WTC11 (cell line): Measurements from ENCODE around the gene KRT8. TPM values are rescaled to one million over a fixed set of nuclear protein-coding genes. Genes with fewer than 3 reads are reported as not detected.

Experiments used
- ATAC-seq: fragments of 200-7000 bp; cut with Tn5 transposase; 2 replicates; pipeline ENCODE4 v1.10.0; 2021; ENCODE audit warnings: mild to moderate bottlenecking, moderate library complexity
- CTCF ChIA-PET: fragments of 300-600 bp; sonication (Branson Sonifier 250); formaldehyde crosslinking; loops from one replicate; lab custom pipeline; 2021; ENCODE audit warnings: antibody characterized with exemption; lab: Charles Lee
- POLR2A ChIA-PET: fragments of 350-600 bp; sonication (Branson Sonifier 250); formaldehyde crosslinking; loops from one replicate; lab custom pipeline; 2021; ENCODE audit warnings: antibody characterized with exemption; lab: Charles Lee
- DNase-seq: peaks from one replicate; pipeline ENCODE4 v3.0.0; 2021; ENCODE audit warnings: low spot score
- H3K27ac Mint-ChIP-seq: 2 replicates; pipeline ENCODE4 v1.8.0; 2021; ENCODE audit warnings: mixed read lengths
- H3K27me3 Mint-ChIP-seq: 2 replicates; pipeline ENCODE4 v1.8.0; 2021; ENCODE audit warnings: low read depth, mild to moderate bottlenecking, moderate library complexity, mixed read lengths
- H3K36me3 Mint-ChIP-seq: 2 replicates; pipeline ENCODE4 v1.8.0; 2021; ENCODE audit warnings: mixed read lengths
- H3K4me1 Mint-ChIP-seq: 2 replicates; pipeline ENCODE4 v1.8.0; 2022; ENCODE audit warnings: mixed read lengths
- H3K4me3 Mint-ChIP-seq: 2 replicates; pipeline ENCODE4 v1.8.0; 2021; ENCODE audit warnings: mild to moderate bottlenecking, moderate library complexity, mixed read lengths
- H3K9me3 Mint-ChIP-seq: 2 replicates; pipeline ENCODE4 v1.8.0; 2021; ENCODE audit warnings: mixed read lengths
- FOXK1 ChIP-seq: sonication (generic); formaldehyde crosslinking; IDR thresholded peaks from 2 replicates; pipeline ENCODE4 v1.8.0; 2022; ENCODE audit warnings: mild to moderate bottlenecking, moderate library complexity, missing genetic modification reagents
- NFE2L1 ChIP-seq: sonication (generic); formaldehyde crosslinking; IDR thresholded peaks from 2 replicates; pipeline ENCODE4 v1.8.1; 2023; ENCODE audit warnings: missing genetic modification reagents
- NR3C1 ChIP-seq: sonication (generic); formaldehyde crosslinking; conservative IDR thresholded peaks from 2 replicates; pipeline ENCODE4 v1.8.1; 2023; ENCODE audit warnings: low read depth, mild to moderate bottlenecking, missing genetic modification reagents
- OVOL2 ChIP-seq: fragments of 250-450 bp; sonication (Bioruptor Pico); IDR thresholded peaks from 2 replicates; pipeline ENCODE4 v1.9.0; 2021; ENCODE audit warnings: mild to moderate bottlenecking, borderline replicate concordance
- RELA ChIP-seq: sonication (generic); formaldehyde crosslinking; IDR thresholded peaks from 2 replicates; pipeline ENCODE4 v1.8.1; 2022; ENCODE audit warnings: missing genetic modification reagents, mild to moderate bottlenecking, borderline replicate concordance
- SMAD3 ChIP-seq: sonication (generic); formaldehyde crosslinking; IDR thresholded peaks from 2 replicates; pipeline ENCODE4 v1.8.0; 2022; ENCODE audit warnings: missing genetic modification reagents, mild to moderate bottlenecking, borderline replicate concordance
- SMAD4 ChIP-seq: sonication (generic); formaldehyde crosslinking; IDR thresholded peaks from 2 replicates; pipeline ENCODE4 v1.8.0; 2022; ENCODE audit warnings: mild to moderate bottlenecking, missing genetic modification reagents
- SOX15 ChIP-seq: fragments of 250-450 bp; sonication (Bioruptor Pico); IDR thresholded peaks from 2 replicates; pipeline ENCODE4 v1.9.0; 2021; ENCODE audit warnings: mild to moderate bottlenecking
- SP1 ChIP-seq: sonication (generic); formaldehyde crosslinking; conservative IDR thresholded peaks from 2 replicates; pipeline ENCODE4 v1.8.1; 2022; ENCODE audit warnings: missing genetic modification reagents
- TCF7 ChIP-seq: sonication (generic); formaldehyde crosslinking; IDR thresholded peaks from 2 replicates; pipeline ENCODE4 v1.8.0; 2022; ENCODE audit warnings: mild to moderate bottlenecking, low read depth, missing genetic modification reagents, moderate library complexity
- ZNF138 ChIP-seq: sonication (generic); formaldehyde crosslinking; conservative IDR thresholded peaks from 2 replicates; pipeline ENCODE4 v1.8.1; 2022; ENCODE audit warnings: mild to moderate bottlenecking, moderate library complexity, missing genetic modification reagents
- ZNF263 ChIP-seq: sonication (generic); formaldehyde crosslinking; IDR thresholded peaks from 2 replicates; pipeline ENCODE4 v1.8.1; 2022; ENCODE audit warnings: low read depth, mild to moderate bottlenecking, moderate library complexity, missing genetic modification reagents
- ZNF396 ChIP-seq: fragments of 250-450 bp; sonication (Bioruptor Pico); IDR thresholded peaks from 2 replicates; pipeline ENCODE4 v1.8.0; 2021; ENCODE audit warnings: mild to moderate bottlenecking, moderate library complexity, borderline replicate concordance
- ZNF423 ChIP-seq: fragments of 250-450 bp; sonication (Bioruptor Pico); IDR thresholded peaks from 2 replicates; pipeline ENCODE4 v2.1.2; 2022; ENCODE audit warnings: mild to moderate bottlenecking, moderate library complexity
- ZNF425 ChIP-seq: fragments of 250-450 bp; sonication (Bioruptor Pico); conservative IDR thresholded peaks from 2 replicates; pipeline ENCODE4 v1.9.0; 2021; ENCODE audit warnings: mild to moderate bottlenecking
- ZNF532 ChIP-seq: fragments of 250-450 bp; sonication (Bioruptor Pico); IDR thresholded peaks from 2 replicates; pipeline ENCODE4 v1.9.0; 2021; ENCODE audit warnings: mild to moderate bottlenecking, borderline replicate concordance
- total RNA-seq: library from RNA; stranded (reverse); gene quantifications from 3 replicates; pipeline ENCODE4 v1.2.3, GENCODE V29; 2021

KRT8 gene
- total RNA-seq, 1 experiment from 2014 or later = 477 TPM

- H3K4me3 Mint-ChIP-seq = no peak overlapping the region
- H3K9me3 Mint-ChIP-seq = no peaks in the 10 kb centered on the region
- no peak for DNase-seq
- H3K4me1 Mint-ChIP-seq = peaks cover 21% of the 10 kb centered on the region
- TF ChIP-seq OVOL2 (CRISPR knock-in tag) (no peak), SOX15 (CRISPR knock-in tag) (no peak), ZNF423 (CRISPR knock-in tag) (no peak), SP1 (CRISPR knock-in tag) (no peak), NFE2L1 (no peak), SMAD4 (no peak), FOXK1 (no peak), ZNF396 (CRISPR knock-in tag) (no peak)
- H3K27me3 Mint-ChIP-seq = no peaks in the 10 kb centered on the region
- ATAC-seq = no peak
- peak overlapping the region; percentile 28; the same call in 1 of the 2 replicates for H3K27ac Mint-ChIP-seq
- ChIA-PET CTCF (interaction anchor here (4.2 to 6.2 kb wide), 2 partner anchors 16 to 80 kb away, joined by 48 to 75 read pairs; no protein-coding TSS in a partner anchor), POLR2A (no interaction called here)
- peaks cover 59% of the 10 kb centered on the region for H3K36me3 Mint-ChIP-seq
These were observed 3.8 kb downstream of the KRT8 start for GRCh38 chr12:52900896-52901714.

- ChIA-PET POLR2A (no interaction called here), CTCF (interaction anchor here (1.3 kb wide), 1 partner anchor 80 kb away, joined by 4 read pairs; no protein-coding TSS in a partner anchor)
- no peak overlapping the region for H3K4me3 Mint-ChIP-seq
These were observed 4.5 kb downstream of the KRT8 start for GRCh38 chr12:52900166-52900895.

More at GRCh38 chr12:52900166-52900895, 4.5 kb downstream of the KRT8 start:
- Mint-ChIP-seq H3K9me3 (no peaks in the 10 kb centered on the region), H3K27me3 (no peaks in the 10 kb centered on the region), H3K27ac (peak overlapping the region; percentile 28; the same call in 1 of the 2 replicates), H3K36me3 (peaks cover 59% of the 10 kb centered on the region), H3K4me1 (peaks cover 13% of the 10 kb centered on the region)
- no peak for DNase-seq
- no peak for ATAC-seq
- TF ChIP-seq NFE2L1 (no peak), ZNF138 (CRISPR knock-in tag) (no peak), TCF7 (CRISPR knock-in tag) (no peak), SMAD3 (CRISPR knock-in tag) (no peak), ZNF532 (CRISPR knock-in tag) (no peak), NR3C1 (CRISPR knock-in tag) (no peak), ZNF263 (CRISPR knock-in tag) (no peak), ZNF425 (CRISPR knock-in tag) (no peak), RELA (CRISPR knock-in tag) (no peak)
- TF ChIP-seq, all 79 proteins: peak for 0
